Amniotic stem cell (primary cell): Measurements from ENCODE around the gene WNT5A.

ENCODE experiments used
- DNase-seq: peaks from one replicate; lab custom pipeline; 2025; lab: John Stamatoyannopoulos, UW

WNT5A gene

DNA sequence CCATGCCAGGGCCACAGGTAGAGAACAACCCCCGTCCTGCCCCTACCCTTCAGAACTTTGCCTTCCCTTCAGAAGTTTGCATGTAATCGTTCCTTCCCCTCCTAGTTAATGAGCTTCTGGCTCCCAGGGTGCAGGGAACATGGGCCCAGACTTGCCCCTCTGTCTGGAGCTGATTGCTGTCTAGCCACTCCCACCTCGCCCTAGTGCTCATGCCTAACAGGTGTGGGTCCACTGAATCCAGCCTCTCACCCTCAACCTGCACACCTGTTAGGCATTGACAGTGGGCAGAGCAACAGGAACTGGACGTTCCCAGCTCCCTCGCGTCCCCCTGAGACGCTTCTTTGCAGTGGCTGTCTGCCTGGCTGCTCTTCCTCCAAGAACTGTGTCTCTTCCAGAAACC, 40.3 kb downstream of the WNT5A start:
- DNase-seq: no peak

DNA sequence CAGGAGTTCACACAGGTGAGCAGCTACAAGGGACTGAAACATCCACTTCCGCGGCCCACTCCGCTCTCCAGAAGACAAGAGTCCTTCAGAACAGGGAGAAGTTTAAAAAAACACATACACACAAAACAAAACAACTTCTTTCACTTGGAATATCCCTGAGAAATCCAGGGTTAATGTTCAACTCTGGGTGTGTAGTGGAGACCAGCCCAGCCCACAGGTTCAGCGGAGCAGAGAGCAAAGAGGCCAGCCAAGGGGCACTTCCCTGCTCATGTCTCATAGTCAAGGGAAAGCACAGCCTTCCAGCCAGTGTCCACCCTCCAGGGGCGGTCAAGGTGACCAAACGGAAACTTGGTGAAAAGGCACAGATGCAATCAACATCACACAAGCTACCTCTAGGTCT, 41.6 kb downstream of the WNT5A start:
- DNase-seq: no peak

GRCh38 chr3:55443346-55443745, 43.8 kb downstream of the WNT5A start:
- no peak for DNase-seq

- no peak for DNase-seq
Measured at GRCh38 chr3:55442861-55443260, 44.2 kb downstream of the WNT5A start.

- no peak for DNase-seq
Measured at GRCh38 chr3:55441499-55441898, 45.6 kb downstream of the WNT5A start.

GRCh38 chr3:55440104-55440708, 46.9 kb downstream of the WNT5A start:
- no peak for DNase-seq

GRCh38 chr3:55439657-55440056, 47.4 kb downstream of the WNT5A start:
- DNase-seq: no peak

GRCh38 chr3:55436644-55437043, 50.5 kb downstream of the WNT5A start:
- no peak for DNase-seq

DNA sequence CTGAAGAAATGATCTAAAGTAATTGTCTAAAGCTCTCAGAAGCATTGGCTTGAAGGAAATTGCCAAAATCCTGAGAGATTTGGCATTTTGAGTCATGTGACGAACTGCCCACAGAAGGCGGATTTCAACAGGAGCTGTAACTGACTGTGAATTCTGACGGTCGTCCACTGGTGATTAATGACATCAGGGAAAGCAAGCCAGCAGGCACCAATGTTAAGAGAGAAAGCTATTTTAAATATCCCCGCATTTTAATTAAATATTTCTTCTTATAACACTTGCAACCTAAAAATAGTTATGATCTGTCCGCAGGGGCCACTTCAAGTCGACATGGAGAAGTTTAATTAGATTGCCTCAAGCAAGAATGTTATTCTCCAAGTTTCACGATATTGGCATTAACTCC, 51.6 kb downstream of the WNT5A start:
- no peak for DNase-seq

- DNase-seq: no peak
Measured at GRCh38 chr3:55434789-55435188, 52.3 kb downstream of the WNT5A start.

- DNase-seq: no peak
Measured at GRCh38 chr3:55431041-55431440, 56.1 kb downstream of the WNT5A start.

- no peak for DNase-seq
Measured at GRCh38 chr3:55427739-55428138, 59.4 kb downstream of the WNT5A start.

GRCh38 chr3:55426486-55426885, 60.6 kb downstream of the WNT5A start:
- no peak for DNase-seq

GRCh38 chr3:55423782-55424181, 63.3 kb downstream of the WNT5A start:
- no peak for DNase-seq

GRCh38 chr3:55417211-55417610, 69.9 kb downstream of the WNT5A start:
- no peak for DNase-seq

GRCh38 chr3:55416331-55416821, 70.7 kb downstream of the WNT5A start:
- DNase-seq: peak; percentile 61
